Skeletal muscle tissue (tissue), 4 donors: Measurements from ENCODE around the gene CDC25A. TPM values are rescaled to one million over a fixed set of nuclear protein-coding genes. Genes with fewer than 3 reads are reported as not detected.
A peak's percentile ranks its signal among the peaks of the same experiment; 100 is the strongest.

Experiments used
- H3K27ac ChIP-seq: one replicate; pipeline ENCODE4 v1.7.0; 2013; ENCODE audit warnings: mild to moderate bottlenecking, low read depth, low read length, inconsistent platforms
- H3K27me3 ChIP-seq, 3 donors: one replicate each; pipeline ENCODE4 v1.7.0; 2013; ENCODE audit warnings: low read length in 3 of 3; ENCODE audit not compliant: control insufficient read depth in 3 of 3, insufficient read depth in 3 of 3
- H3K36me3 ChIP-seq, 3 donors: one replicate each; pipeline ENCODE4 v1.7.0; 2013; ENCODE audit warnings: low read length in 3 of 3; ENCODE audit not compliant: control insufficient read depth in 3 of 3, insufficient read depth in 3 of 3
- H3K4me1 ChIP-seq, 3 donors: one replicate each; pipeline ENCODE4 v1.7.0; 2013; ENCODE audit warnings: low read length in 3 of 3, mild to moderate bottlenecking in 3 of 3; ENCODE audit not compliant: control insufficient read depth in 3 of 3, insufficient read depth in 3 of 3
- H3K4me3 ChIP-seq, 3 donors: one replicate each; pipeline ENCODE4 v1.7.0; 2013; ENCODE audit warnings: low read length in 3 of 3
- H3K9ac ChIP-seq, 3 donors: one replicate each; pipeline ENCODE4 v1.7.0; 2013; ENCODE audit warnings: low read length in 3 of 3, mild to moderate bottlenecking in 3 of 3, moderate library complexity in 2 of 3, low read depth in 1 of 3
- H3K9me3 ChIP-seq, 3 donors: one replicate each; pipeline ENCODE4 v1.7.0; 2013; ENCODE audit warnings: low read length in 3 of 3; ENCODE audit not compliant: control insufficient read depth in 3 of 3
- total RNA-seq: library from RNA; depleted of rRNA; stranded (reverse); fragments of >200 nt; gene quantifications from one replicate; pipeline ENCODE4 v1.2.3, GENCODE V29; 2014
- donor health status: Osteomylitis.

CDC25A gene
- total RNA-seq, 1 donor from 2014 or later: 3.7 TPM

DNA sequence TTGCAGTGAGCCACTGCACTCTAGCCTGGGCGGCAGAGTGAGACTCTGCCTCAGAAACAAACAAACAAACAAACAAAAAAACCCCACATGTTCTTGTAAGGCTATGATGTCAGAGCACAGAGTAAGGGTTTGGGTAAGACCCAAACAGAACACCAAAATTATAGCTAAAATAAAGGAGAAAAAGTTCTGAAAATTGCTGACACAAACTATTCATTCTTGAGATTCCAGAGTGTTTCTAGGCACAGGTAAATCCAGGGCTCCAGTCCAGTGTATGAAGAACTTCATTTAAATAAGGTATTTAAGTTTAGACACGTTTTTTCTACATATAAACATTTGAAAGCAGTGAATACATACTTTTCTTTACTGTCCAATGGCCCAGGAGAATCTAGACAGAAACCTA lies 3.9 kb downstream of the CDC25A start:
- Histone ChIP-seq H3K4me1 (peaks cover 10 to 14% (median 13%) of the 10 kb centered on the region in 3 donors), H3K4me3 (no peak overlapping the region), H3K36me3 (no peaks in the 10 kb centered on the region), H3K27me3 (no peaks in the 10 kb centered on the region), H3K9me3 (no peaks in the 10 kb centered on the region), H3K9ac (no peak overlapping the region), H3K27ac (no peak overlapping the region)

DNA sequence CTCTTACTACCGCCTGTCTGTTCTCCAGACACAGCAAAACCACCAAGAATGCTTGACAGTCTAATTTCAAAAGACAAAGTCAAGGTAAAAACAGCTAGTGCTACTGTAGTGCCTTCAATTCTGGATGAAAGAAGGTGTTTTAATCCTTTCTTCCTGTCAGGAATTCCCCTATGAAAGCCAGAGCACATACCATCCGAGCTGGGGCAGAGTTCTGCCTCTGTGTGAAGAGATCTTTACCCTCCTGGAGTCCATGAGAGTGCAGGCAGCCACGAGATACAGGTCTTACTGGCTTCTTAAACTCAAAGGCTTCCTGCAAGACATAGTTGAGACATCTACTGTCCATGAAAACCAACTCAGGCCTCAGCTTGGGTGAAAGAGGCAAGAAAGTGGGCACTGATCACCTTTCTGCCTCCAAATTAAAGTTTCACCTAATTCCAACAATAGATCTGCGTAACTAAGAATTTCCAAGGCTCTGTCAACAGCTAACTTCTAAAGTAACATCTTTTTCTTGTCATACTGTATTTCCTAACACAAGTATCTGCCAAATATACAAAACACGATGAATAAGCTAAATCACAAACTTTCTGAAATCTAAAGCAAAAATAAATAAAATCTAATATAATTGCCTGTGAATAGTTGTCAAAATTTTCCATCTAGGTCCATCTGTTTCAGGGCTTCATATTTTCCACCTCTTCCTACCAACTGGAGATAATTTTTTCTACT lies 7.5 kb downstream of the CDC25A start:
- no peaks in the 10 kb centered on the region for H3K36me3 ChIP-seq
- H3K9me3 ChIP-seq: no peaks in the 10 kb centered on the region
- H3K9ac ChIP-seq: no peak overlapping the region

GRCh38 chr3:48180021-48180420 lies 8.2 kb downstream of the CDC25A start:
- Histone ChIP-seq H3K36me3 (no peaks in the 10 kb centered on the region), H3K9me3 (no peaks in the 10 kb centered on the region), H3K27me3 (no peaks in the 10 kb centered on the region), H3K4me1 (no peaks in the 10 kb centered on the region), H3K27ac (no peak overlapping the region), H3K4me3 (no peak overlapping the region), H3K9ac (no peak overlapping the region)

More for the DNA sequence above, 7.5 kb downstream of the CDC25A start:
- H3K4me1 ChIP-seq: no peaks in the 10 kb centered on the region
- H3K27me3 ChIP-seq: no peaks in the 10 kb centered on the region
- H3K4me3 ChIP-seq: no peak overlapping the region
- no peak overlapping the region for H3K27ac ChIP-seq

DNA sequence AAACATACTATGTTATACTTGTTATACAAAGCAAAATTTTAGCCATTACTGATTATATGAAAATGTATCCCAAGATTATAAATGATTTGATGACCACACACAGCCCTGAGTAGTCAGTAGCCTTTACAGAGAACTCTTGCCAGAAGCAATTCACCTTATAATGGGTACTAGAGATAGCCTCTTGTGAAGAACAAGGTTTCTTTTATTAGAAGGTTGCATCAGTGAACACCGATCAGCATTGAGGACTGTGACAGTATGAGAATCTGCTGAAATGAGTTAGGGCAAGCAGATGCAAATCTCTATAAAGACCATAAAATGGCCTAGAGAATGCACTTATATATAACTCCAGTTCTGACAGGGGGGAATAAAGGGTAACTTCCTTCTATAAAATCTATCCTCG lies 10.1 kb downstream of the CDC25A start:
- Histone ChIP-seq H3K9ac (no peak overlapping the region), H3K27me3 (no peaks in the 10 kb centered on the region), H3K27ac (no peak overlapping the region), H3K4me3 (no peak overlapping the region), H3K36me3 (no peaks in the 10 kb centered on the region), H3K4me1 (no peaks in the 10 kb centered on the region), H3K9me3 (no peaks in the 10 kb centered on the region)

GRCh38 chr3:48157950-48158376 lies 30.3 kb downstream of the CDC25A start:
- no peaks in the 10 kb centered on the region for H3K36me3 ChIP-seq
- no peaks in the 10 kb centered on the region for H3K4me1 ChIP-seq
- H3K9me3 ChIP-seq: no peaks in the 10 kb centered on the region

GRCh38 chr3:48157202-48157840 lies 30.9 kb downstream of the CDC25A start:
- H3K27me3 ChIP-seq: no peaks in the 10 kb centered on the region
- H3K9ac ChIP-seq: no peak overlapping the region
- H3K4me3 ChIP-seq: no peak overlapping the region
- peaks cover 0 to under 1% (median 0%) of the 10 kb centered on the region in 3 donors for H3K4me1 ChIP-seq
- no peaks in the 10 kb centered on the region for H3K36me3 ChIP-seq
- no peaks in the 10 kb centered on the region for H3K9me3 ChIP-seq
- H3K27ac ChIP-seq: no peak overlapping the region

More at GRCh38 chr3:48157950-48158376, 30.3 kb downstream of the CDC25A start:
- H3K27me3 ChIP-seq: no peaks in the 10 kb centered on the region
- no peak overlapping the region for H3K9ac ChIP-seq
- H3K4me3 ChIP-seq: no peak overlapping the region
- no peak overlapping the region for H3K27ac ChIP-seq

DNA sequence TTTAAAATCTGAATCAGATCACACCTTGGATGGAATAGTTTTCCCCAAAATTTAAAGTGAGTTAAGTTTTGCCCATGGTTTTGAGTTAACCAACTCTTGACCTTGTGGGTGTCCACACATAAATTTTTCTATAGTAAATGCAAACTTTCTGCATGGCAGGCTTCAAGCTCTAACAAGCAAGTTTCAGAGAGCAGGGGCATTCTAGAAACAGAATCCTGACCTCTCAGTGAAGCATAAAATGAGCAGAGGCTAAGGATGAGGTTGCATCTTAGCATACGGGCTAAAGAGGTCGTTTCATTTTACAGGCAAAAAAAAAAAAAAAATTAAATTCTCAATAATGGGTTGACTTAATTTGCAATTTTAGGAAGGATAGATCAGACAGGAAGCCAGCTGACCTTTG lies 32.1 kb downstream of the CDC25A start:
- H3K9ac ChIP-seq: no peak overlapping the region
- H3K36me3 ChIP-seq: no peaks in the 10 kb centered on the region
- peaks cover 3 to 12% (median 10%) of the 10 kb centered on the region in 3 donors for H3K4me1 ChIP-seq
- no peak overlapping the region for H3K27ac ChIP-seq
- no peaks in the 10 kb centered on the region for H3K27me3 ChIP-seq
- no peak overlapping the region for H3K4me3 ChIP-seq
- no peaks in the 10 kb centered on the region for H3K9me3 ChIP-seq

- H3K27ac ChIP-seq: no peak overlapping the region
- H3K9ac ChIP-seq: no peak overlapping the region
- no peaks in the 10 kb centered on the region for H3K27me3 ChIP-seq
- no peaks in the 10 kb centered on the region for H3K36me3 ChIP-seq
- H3K4me1 ChIP-seq: peaks cover 3 to 16% (median 14%) of the 10 kb centered on the region in 3 donors
- no peak overlapping the region for H3K4me3 ChIP-seq
- H3K9me3 ChIP-seq: no peaks in the 10 kb centered on the region
Measured at GRCh38 chr3:48155122-48155521, 33.1 kb downstream of the CDC25A start.

- Histone ChIP-seq H3K27me3 (no peaks in the 10 kb centered on the region), H3K9ac (peak overlapping the region in 2 of 3 donors; percentile 33 to 64), H3K36me3 (no peaks in the 10 kb centered on the region), H3K9me3 (no peaks in the 10 kb centered on the region), H3K4me3 (peak overlapping the region in 1 of 3 donors; percentile 6), H3K27ac (peak overlapping the region; percentile 17), H3K4me1 (peaks cover 3 to 16% (median 14%) of the 10 kb centered on the region in 3 donors)
Measured at GRCh38 chr3:48151807-48152427, 36.3 kb downstream of the CDC25A start.
